ENCODE measurements around the gene STARD9. TPM values are rescaled to one million over a fixed set of nuclear protein-coding genes. Genes with fewer than 3 reads are reported as not detected.

STARD9 gene
- total RNA-seq, 1 experiment from 2014 or later, result 15.2 TPM

DNA sequence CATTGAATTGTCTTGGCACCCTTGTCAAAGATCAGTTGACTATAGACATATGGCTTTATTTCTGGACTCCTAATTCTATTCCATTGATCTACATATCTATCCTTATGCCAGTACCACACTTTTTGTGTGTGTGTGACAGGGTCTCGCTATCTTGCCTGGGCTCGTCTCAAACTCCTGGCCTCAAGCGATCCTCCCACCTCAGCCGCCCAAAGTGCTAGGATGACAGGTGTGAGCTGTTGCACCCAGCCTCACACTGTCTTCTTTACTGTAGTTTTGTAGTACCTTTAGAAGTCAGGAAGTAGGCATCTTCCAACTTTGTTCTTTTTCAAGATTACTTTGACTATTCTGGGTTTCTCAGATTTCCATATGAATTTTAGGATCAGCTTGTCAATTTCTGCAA, 137.2 kb downstream of the STARD9 start:
- DNase-seq, result no peak
- Histone ChIP-seq H3K4me3 (no peak overlapping the region), H3K4me1 (no peaks in the 10 kb centered on the region), H3K9me3 (replicated peaks) (no peaks in the 10 kb centered on the region), H3K27ac (no peak overlapping the region), H3K36me3 (peaks cover 7% of the 10 kb centered on the region; the same call in 1 of the 2 replicates), H3K27me3 (no peaks in the 10 kb centered on the region)

DNA sequence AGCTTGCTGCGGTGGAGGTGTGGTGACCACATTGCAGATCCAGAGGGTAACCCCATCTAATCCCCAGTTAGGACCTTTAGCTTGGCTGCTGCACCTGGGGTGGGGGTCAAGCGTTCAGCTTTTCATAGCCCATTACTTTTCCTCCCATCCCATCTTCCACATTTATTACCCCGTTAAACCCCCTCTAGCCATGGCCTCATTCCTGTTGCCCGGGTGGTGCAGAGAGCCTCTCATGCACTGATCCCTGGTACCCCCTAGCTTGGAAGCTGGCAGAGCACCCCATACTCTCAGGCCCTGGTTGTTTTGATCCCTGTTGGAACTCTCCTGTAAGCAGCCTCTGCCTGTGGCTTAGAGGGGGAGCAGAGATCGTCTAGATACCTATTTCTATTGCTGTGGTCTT, 140.7 kb downstream of the STARD9 start:
- Histone ChIP-seq H3K4me3 (no peak overlapping the region), H3K36me3 (peaks cover 22% of the 10 kb centered on the region; the same call in 1 of the 2 replicates), H3K27ac (no peak overlapping the region), H3K27me3 (no peaks in the 10 kb centered on the region), H3K9me3 (replicated peaks) (no peaks in the 10 kb centered on the region), H3K4me1 (no peaks in the 10 kb centered on the region)
- no peak for DNase-seq

DNA sequence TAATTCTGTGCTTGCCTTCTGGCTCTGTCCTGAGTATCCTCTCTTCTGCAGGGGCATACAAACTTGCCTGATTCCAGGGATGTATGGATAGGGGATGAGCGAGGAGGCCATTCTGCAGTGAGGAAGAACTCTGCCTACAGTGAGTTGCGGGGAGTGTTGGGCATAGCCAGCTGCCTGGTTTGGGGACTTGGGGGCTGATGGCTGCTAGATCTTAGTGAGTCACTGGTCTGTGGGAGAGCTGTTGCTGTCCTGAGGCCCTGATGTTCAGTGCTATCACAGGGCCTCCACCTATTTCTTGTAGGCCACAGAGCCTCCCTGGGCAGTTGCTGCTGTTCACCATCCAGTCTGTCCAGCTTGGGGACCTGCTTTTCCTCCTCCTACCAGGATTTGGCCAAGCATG, 141.2 kb downstream of the STARD9 start:
- H3K27ac ChIP-seq, result no peak overlapping the region
- H3K27me3 ChIP-seq, result no peaks in the 10 kb centered on the region
- no peaks in the 10 kb centered on the region for H3K9me3 ChIP-seq (replicated peaks)
- H3K4me1 ChIP-seq, result no peaks in the 10 kb centered on the region
- peaks cover 19% of the 10 kb centered on the region; the same call in 1 of the 2 replicates for H3K36me3 ChIP-seq
- no peak overlapping the region for H3K4me3 ChIP-seq
- DNase-seq, result no peak

DNA sequence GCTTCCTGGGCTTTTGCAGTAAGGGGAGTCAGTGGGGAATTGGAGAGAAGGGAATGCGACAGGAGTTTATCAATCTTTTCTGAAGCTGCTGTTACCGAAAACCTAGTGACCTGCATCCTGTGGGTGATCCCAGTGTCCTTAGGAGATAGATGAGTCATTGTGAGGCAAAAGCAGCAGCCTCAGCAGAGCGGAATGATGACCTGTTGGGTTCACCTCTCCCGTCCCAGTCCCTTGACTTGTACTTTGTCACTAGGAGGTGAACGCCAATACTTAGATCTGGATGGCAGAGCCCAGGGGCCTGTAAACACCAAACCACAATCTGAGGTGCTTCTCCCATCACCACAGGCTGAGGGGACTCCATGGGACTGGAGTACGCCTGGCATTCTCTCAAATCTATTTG, 143.6 kb downstream of the STARD9 start:
- Histone ChIP-seq H3K36me3 (peaks cover 26% of the 10 kb centered on the region), H3K4me1 (no peaks in the 10 kb centered on the region), H3K9me3 (replicated peaks) (no peaks in the 10 kb centered on the region), H3K4me3 (no peak overlapping the region), H3K27ac (no peak overlapping the region), H3K27me3 (no peaks in the 10 kb centered on the region)
- no peak for DNase-seq

DNA sequence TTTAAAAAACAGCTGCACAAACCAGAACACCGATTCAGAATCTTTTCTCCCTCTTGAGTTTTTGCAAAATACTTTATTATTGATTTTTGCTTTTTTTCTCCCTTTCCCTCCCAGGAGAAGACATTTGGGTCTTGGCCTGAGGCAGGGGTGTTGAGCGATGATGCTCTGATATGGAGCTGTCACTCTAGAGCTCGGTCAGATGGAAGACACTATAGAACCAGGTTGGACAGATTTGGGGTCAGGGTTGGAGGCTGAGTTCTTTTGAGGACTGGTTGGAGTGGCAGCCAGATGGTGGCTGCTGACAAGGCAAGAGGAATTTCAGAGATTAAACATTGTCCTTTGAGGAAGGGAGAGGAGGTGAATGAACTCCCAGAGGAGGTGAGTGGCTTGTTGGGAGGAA, 144.7 kb downstream of the STARD9 start:
- H3K27me3 ChIP-seq, result no peaks in the 10 kb centered on the region
- H3K4me3 ChIP-seq, result no peak overlapping the region
- no peak for DNase-seq
- peaks cover 32% of the 10 kb centered on the region for H3K36me3 ChIP-seq
- no peaks in the 10 kb centered on the region for H3K9me3 ChIP-seq (replicated peaks)
- H3K4me1 ChIP-seq, result no peaks in the 10 kb centered on the region
- no peak overlapping the region for H3K27ac ChIP-seq

DNA sequence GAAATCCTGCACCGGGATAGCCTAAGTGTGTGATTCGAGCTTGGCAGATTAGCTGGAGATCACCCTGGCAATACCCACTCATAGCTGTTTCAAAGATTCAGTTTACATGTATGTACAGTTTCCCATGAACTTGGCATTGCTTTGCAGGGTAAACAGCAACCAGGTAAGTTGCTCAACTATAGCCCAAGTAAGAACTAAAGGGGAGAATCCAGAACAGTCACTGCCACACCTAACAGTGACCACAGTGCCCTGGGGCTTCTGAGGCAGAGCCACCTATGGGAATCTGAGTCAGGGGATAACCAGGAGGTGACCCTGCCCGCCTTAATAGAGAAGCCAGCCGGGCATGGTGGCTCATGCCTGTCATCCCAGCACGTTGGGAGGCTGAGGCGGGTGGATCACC, 145.6 kb downstream of the STARD9 start:
- Histone ChIP-seq H3K4me1 (no peaks in the 10 kb centered on the region), H3K9me3 (replicated peaks) (no peaks in the 10 kb centered on the region)

DNA sequence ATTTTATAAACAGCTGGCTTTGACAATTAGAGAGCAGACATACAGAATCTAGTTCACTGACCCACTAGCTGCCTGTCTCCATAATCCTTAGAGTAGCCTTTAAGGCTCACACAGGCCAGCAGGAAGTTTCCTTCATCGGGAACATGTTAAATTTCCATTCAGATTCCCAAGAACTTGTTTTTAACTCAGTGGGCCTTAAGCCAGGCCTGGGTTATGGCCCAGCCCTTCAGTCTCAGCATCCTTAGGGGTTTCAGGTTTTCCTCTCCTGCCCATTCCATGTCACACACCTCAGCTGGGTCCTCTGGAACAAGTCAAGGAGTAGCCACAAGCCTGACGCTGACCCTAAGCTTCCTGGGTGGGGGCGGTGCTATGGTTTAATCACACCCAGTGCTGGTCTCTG, 146.5 kb downstream of the STARD9 start:
- H3K9me3 ChIP-seq (replicated peaks), result no peaks in the 10 kb centered on the region
- no peak overlapping the region for H3K4me3 ChIP-seq
- DNase-seq, result no peak
- H3K27me3 ChIP-seq, result no peaks in the 10 kb centered on the region
- H3K27ac ChIP-seq, result no peak overlapping the region
- peaks cover 47% of the 10 kb centered on the region for H3K36me3 ChIP-seq
- no peaks in the 10 kb centered on the region for H3K4me1 ChIP-seq

More for the DNA sequence above, 145.6 kb downstream of the STARD9 start:
- no peak for DNase-seq
- H3K27ac ChIP-seq, result no peak overlapping the region
- H3K27me3 ChIP-seq, result no peaks in the 10 kb centered on the region
- H3K4me3 ChIP-seq, result no peak overlapping the region
- H3K36me3 ChIP-seq, result peaks cover 39% of the 10 kb centered on the region

DNA sequence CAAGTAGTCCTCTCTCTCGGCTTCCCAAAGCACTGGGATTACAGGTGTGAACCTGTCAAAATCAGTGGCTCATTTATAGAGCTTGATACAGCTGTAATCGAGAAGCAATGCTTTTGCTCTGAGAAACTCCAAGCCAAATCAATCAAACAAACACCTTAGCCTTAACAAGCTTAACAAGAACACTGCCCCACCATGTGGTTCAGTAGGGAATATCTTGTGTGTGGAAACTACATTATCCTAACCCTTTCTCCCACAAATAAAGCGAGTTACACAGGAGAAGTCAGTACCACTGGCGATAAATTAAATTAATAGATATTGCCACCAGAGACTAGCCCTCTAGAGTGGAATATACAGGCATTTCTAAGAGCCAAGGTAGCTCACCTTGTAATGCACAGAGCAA, 147.7 kb downstream of the STARD9 start:
- Histone ChIP-seq H3K4me3 (no peak overlapping the region), H3K4me1 (no peaks in the 10 kb centered on the region), H3K36me3 (peaks cover 57% of the 10 kb centered on the region), H3K27ac (no peak overlapping the region), H3K27me3 (no peaks in the 10 kb centered on the region), H3K9me3 (replicated peaks) (no peaks in the 10 kb centered on the region)
- no peak for DNase-seq

DNA sequence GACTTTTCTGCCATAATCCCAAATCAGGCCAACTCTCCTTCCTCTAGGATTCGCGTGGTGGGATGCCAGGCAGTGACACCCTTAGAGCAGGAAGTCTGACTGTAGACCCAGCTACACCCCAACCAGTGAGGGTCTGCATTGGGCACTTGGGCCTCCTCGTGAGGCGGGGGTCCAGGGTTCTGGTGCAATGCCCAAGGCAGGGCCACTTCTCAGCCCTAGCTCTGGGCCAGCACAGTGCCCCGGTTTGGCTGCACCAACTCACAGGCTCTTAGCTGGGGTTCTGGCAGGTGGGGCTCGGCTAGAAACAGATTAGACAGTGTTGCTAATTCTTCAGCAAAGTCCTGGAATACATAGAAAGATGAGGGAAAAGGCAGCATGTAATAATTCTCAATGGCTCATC, 148.9 kb downstream of the STARD9 start:
- H3K9me3 ChIP-seq (replicated peaks), result no peaks in the 10 kb centered on the region
- peaks cover 6% of the 10 kb centered on the region; the same call in 1 of the 2 replicates for H3K4me1 ChIP-seq
- H3K27me3 ChIP-seq, result no peaks in the 10 kb centered on the region
- H3K27ac ChIP-seq, result no peak overlapping the region
- H3K36me3 ChIP-seq, result peaks cover 60% of the 10 kb centered on the region
- no peak overlapping the region for H3K4me3 ChIP-seq
- DNase-seq, result no peak

DNA sequence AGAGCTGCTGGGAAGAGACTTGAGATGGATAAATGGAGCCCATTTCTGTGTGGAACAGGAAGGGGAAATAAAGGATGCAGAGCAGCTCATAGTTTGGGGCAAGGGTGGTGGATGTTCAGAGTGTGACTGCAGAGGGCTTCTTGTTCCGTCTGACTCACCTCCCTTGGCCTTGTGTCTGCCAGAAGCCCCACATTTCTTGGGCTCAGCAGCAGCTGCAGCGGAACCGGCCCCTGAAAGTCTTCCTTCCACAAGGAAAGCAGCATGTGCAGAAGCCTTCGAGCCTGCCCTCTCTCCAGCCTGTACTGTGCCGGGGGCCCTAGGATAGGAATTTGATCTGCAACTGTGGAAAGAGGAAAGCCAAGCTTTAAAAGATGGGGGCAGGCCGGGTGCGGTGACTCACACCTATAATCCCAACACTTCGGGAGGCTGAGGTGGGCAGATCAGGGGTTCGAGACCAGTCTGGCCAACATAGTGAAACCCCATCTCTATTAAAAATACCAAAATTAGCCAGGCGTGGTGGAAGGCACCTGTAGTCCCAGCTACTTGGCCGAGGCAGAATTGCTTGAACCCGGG, 150.0 kb downstream of the STARD9 start:
- H3K27ac ChIP-seq, result no peak overlapping the region
- H3K36me3 ChIP-seq, result peaks cover 66% of the 10 kb centered on the region
- H3K27me3 ChIP-seq, result no peaks in the 10 kb centered on the region
- DNase-seq, result no peak
- H3K9me3 ChIP-seq (replicated peaks), result no peaks in the 10 kb centered on the region
- peaks cover 6% of the 10 kb centered on the region; the same call in 1 of the 2 replicates for H3K4me1 ChIP-seq
- H3K4me3 ChIP-seq, result no peak overlapping the region

DNA sequence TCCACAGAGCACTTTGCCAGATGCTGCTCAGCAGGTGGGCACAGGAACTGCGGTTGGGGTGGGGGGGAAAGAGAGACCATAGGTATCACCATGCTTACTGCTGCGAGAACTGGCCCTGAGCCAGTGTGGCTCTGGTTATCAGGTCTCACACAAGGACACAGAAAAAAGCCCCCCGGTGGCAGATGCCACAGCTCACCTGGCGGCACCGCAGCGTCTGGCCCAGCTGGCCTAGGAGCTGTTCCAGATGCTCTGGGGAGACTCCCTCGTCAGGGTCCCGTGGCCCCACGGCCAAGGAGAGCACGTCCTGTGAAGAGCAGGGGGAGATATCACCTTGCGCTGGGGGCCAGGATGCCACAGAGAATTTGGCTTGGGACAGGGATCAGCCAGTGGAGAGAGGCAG, 150.7 kb downstream of the STARD9 start:
- Histone ChIP-seq H3K9me3 (replicated peaks) (no peaks in the 10 kb centered on the region), H3K36me3 (peaks cover 66% of the 10 kb centered on the region), H3K4me3 (no peak overlapping the region), H3K4me1 (peaks cover 6% of the 10 kb centered on the region; the same call in 1 of the 2 replicates), H3K27me3 (no peaks in the 10 kb centered on the region), H3K27ac (no peak overlapping the region)
- no peak for DNase-seq

DNA sequence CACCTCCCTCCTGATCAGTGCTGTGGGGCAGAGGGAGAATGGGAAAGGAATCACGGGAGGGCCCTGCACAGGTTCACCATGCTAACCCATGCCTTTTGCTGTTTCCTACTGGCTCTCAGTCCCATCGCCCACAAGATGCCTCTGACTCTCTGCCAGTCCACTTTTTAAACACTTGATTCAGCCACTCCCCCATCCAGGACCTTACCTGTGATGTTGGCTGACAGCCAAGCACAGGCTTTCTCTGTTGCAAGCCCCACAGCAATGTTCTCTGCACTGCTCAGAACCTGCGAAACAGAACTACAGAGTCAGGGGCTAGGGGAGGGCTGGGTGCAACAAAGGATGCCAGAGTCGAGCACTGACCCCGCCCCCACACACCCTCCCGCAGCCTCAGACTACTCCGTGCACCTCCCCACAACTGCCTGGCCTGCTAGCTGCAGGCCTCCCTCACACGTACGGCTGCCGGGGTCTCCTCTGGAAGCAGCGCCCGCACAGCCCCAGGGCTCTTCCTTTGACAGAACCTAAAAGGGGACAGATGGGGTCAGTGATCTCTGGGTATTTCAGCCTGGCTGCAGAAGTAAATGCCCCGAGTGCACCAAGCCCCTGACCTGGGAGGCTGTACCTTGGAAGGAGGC, 152.5 kb downstream of the STARD9 start:
- peaks cover 81% of the 10 kb centered on the region for H3K36me3 ChIP-seq

DNA sequence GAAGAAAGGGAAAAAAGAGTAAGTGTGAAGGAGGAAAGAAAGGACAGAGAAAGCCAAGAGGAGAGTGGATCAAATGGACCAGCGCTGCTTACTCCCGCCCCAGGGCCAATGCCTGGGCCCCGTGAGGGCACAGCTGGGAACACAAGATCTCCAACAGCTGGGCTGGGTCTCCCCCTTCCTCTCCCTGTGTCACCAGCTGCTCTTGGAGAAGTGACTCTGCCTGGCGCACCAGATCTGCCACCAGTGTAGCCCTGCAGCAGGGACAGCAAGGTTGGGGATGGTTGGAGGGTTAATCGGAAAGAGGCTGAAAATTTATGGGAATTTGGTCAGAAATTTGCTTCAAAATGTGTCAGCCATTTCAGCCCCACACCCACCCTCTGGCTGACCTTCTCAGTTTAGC, 153.2 kb downstream of the STARD9 start:
- H3K27ac ChIP-seq, result no peak overlapping the region; the same call in 1 of the 2 replicates
- peak; percentile 47 to 66 for DNase-seq
- H3K4me1 ChIP-seq, result peaks cover 6% of the 10 kb centered on the region; the same call in 1 of the 2 replicates
- no peaks in the 10 kb centered on the region for H3K9me3 ChIP-seq (replicated peaks)
- no peak overlapping the region for H3K4me3 ChIP-seq
- peaks cover 78% of the 10 kb centered on the region for H3K36me3 ChIP-seq
- H3K27me3 ChIP-seq, result no peaks in the 10 kb centered on the region

More for the DNA sequence above, 152.5 kb downstream of the STARD9 start:
- no peak for DNase-seq
- H3K4me3 ChIP-seq, result no peak overlapping the region
- peaks cover 6% of the 10 kb centered on the region; the same call in 1 of the 2 replicates for H3K4me1 ChIP-seq
- no peaks in the 10 kb centered on the region for H3K9me3 ChIP-seq (replicated peaks)
- H3K27me3 ChIP-seq, result no peaks in the 10 kb centered on the region
- H3K27ac ChIP-seq, result no peak overlapping the region; the same call in 1 of the 2 replicates

DNA sequence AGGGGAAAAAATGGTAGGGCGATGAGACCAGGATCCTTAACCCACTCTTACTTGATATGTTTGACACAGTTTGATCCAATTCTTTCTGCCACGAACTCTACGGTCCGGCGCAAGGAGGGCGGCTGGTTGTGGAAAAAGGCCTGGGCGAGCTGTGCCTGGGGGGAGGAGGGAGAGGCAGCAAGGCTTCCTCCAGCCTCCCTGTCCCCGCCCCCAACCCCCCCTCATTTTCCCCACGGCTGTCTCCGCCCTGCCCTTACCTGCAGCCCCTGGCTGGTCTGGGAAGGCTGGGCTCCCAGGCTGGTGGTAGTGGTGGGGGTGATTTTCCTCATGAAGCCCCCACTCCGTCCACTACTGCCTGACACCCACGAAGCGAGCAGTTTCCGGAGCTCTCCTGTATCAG, 153.6 kb downstream of the STARD9 start:
- Histone ChIP-seq H3K4me3 (no peak overlapping the region), H3K9me3 (replicated peaks) (no peaks in the 10 kb centered on the region), H3K36me3 (peaks cover 76% of the 10 kb centered on the region), H3K4me1 (peaks cover 6% of the 10 kb centered on the region; the same call in 1 of the 2 replicates), H3K27ac (no peak overlapping the region), H3K27me3 (no peaks in the 10 kb centered on the region)
- no peak for DNase-seq

DNA sequence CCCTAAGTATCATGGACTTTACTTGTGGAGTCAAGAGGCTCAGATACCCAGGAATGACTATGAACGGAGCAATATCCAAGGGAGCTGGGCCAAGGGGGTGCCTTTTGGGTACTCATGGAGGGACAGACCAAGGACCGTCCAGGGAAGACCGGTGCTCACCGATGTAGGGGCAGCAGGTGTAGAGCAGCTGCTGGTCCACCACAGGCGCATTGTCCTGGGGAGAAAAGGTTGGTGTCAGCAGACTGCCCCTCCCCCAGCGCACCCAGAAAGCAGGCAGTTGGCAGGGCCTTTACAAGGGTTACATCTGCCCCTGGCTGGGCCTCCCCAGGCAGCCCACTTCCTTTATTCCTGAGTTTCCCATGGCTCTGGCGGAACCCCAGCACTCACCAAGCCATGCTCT, 154.0 kb downstream of the STARD9 start:
- H3K36me3 ChIP-seq, result peaks cover 76% of the 10 kb centered on the region
- no peak overlapping the region for H3K27ac ChIP-seq
- no peak overlapping the region for H3K4me3 ChIP-seq
- no peaks in the 10 kb centered on the region for H3K27me3 ChIP-seq
- DNase-seq, result no peak
- H3K4me1 ChIP-seq, result peaks cover 6% of the 10 kb centered on the region; the same call in 1 of the 2 replicates
- no peaks in the 10 kb centered on the region for H3K9me3 ChIP-seq (replicated peaks)

DNA sequence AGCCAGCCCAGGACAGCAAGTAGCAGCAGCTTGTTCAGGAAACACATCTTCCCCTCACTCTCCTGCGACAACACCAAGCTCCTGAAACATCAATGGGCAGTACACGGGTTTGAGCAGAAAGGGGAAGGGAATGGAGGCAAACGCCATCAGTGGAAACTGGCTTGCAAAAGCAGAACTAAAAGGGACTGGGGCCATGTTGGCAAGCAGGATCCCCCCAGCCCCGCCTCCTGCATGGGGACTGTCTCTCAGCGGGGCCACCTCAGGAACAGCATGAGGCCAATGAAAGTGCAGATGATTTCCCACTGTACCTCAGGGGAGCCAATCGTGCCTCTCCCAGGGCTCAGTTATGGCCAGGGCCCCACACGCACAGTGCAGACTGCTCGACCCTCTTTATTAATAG, 154.7 kb downstream of the STARD9 start:
- no peaks in the 10 kb centered on the region for H3K9me3 ChIP-seq (replicated peaks)
- peaks cover 6% of the 10 kb centered on the region; the same call in 1 of the 2 replicates for H3K4me1 ChIP-seq
- no peak overlapping the region for H3K4me3 ChIP-seq
- H3K27me3 ChIP-seq, result no peaks in the 10 kb centered on the region
- DNase-seq, result no peak
- no peak overlapping the region for H3K27ac ChIP-seq
- H3K36me3 ChIP-seq, result peaks cover 73% of the 10 kb centered on the region
